Panc1 (cell line): ENCODE results near the gene LRRC9.

Experiments
- POLR2AphosphoS5 ChIP-seq: IDR thresholded peaks from 2 replicates; pipeline ENCODE4 v1.6.1; 2012; ENCODE audit warnings: mild to moderate bottlenecking, low read depth, low read length, moderate library complexity
- SIN3A ChIP-seq: IDR thresholded peaks from 2 replicates; pipeline ENCODE4 v1.6.1; 2012; ENCODE audit warnings: low read depth, mild to moderate bottlenecking, low read length, moderate library complexity, borderline replicate concordance; ENCODE audit not compliant: insufficient read depth
- TCF7L2 ChIP-seq: IDR thresholded peaks from 2 replicates; pipeline ENCODE4 v1.6.1; 2011; ENCODE audit warnings: mild to moderate bottlenecking, low read depth, low read length, inconsistent platforms
- TF ChIP-seq, protein P1 (sequence below): fragments of 450-650 bp; IDR thresholded peaks from 2 replicates; pipeline ENCODE4 v1.5.1; 2017; ENCODE audit warnings: mild to moderate bottlenecking

DNA sequence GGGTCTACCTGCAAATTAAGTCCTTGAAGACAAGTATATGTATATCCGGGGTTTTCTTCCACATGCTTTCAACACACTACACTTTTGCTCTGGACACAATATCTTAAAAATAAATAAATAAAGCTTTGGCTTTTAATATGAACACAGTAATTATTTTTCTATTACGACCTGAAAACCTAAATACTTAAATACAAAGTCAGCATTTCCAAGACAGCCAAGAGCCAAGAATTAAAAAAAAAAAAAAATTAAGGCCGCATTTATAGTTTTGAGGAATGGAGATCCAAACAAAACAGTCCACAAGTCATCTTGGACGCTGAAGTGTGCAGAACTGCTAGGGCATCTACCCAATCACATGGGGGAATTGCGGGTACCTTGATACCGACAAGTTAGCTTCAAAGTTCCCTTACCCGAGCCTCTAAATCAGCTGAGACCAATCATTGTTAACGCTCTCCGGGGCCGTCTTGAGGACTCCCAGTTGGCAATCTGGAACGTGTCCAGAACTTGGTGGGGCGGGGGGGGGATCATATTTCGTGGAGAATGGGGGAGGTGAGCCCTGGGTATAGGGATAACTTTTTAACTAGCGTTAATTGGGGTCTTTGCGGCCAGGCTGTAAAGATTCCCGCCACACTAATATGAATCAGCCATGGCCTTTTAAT lies 171.0 kb downstream of the LRRC9 start:
- TF ChIP-seq, protein P1, sequence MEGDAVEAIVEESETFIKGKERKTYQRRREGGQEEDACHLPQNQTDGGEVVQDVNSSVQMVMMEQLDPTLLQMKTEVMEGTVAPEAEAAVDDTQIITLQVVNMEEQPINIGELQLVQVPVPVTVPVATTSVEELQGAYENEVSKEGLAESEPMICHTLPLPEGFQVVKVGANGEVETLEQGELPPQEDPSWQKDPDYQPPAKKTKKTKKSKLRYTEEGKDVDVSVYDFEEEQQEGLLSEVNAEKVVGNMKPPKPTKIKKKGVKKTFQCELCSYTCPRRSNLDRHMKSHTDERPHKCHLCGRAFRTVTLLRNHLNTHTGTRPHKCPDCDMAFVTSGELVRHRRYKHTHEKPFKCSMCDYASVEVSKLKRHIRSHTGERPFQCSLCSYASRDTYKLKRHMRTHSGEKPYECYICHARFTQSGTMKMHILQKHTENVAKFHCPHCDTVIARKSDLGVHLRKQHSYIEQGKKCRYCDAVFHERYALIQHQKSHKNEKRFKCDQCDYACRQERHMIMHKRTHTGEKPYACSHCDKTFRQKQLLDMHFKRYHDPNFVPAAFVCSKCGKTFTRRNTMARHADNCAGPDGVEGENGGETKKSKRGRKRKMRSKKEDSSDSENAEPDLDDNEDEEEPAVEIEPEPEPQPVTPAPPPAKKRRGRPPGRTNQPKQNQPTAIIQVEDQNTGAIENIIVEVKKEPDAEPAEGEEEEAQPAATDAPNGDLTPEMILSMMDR = no peak
- TF ChIP-seq POLR2AphosphoS5 (no peak), SIN3A (no peak), TCF7L2 (no peak)
